HG02623 (cell line): ENCODE measurements around the gene SPTSSA.
"Not testable (repeated sequence)": the region's sequence is repeated elsewhere in the genome, so short reads cannot be mapped to it uniquely, and the experiment has no call there.

Experiments
- ATAC-seq: cut with Tn5 transposase; IDR thresholded peaks from one replicate; pipeline ENCODE4 v1.9.1; 2021; ENCODE audit warnings: moderate library complexity; ENCODE audit not compliant: unreplicated experiment

Gene SPTSSA, protein sequence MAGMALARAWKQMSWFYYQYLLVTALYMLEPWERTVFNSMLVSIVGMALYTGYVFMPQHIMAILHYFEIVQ

GRCh38 chr14:34462132-34462893 lies at the start of gene SPTSSA:
SPTSSA (minus strand) TSS chr14:34462240; CDS start chr14:34462207, 33 bp downstream.
- peak; percentile 89 for ATAC-seq

- no peak for ATAC-seq
These were observed 45.8 kb upstream of the SPTSSA start for GRCh38 chr14:34507884-34508283.

DNA sequence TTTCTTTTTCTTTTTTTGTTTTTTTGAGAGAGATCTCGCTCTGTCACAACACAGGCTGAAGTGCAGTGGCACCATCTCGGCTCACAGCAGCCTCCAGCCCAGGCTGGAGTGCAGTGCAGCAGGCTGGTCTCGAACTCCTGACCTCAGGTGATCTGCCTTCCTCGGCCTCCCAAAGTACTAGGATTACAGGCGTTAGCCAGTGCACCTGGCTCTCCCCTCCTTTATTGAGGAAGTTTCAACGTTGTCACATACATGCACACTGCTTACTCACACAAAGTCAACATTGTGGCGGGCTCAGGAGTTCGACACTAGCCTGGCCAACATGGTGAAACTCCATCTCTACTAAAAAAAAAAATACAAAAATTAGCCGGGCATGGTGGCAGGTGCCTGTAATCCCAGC lies 45.4 kb upstream of the SPTSSA start:
- no peak for ATAC-seq

- not testable (repeated sequence) for ATAC-seq
These were observed 43.1 kb upstream of the SPTSSA start for GRCh38 chr14:34505124-34505491.

DNA sequence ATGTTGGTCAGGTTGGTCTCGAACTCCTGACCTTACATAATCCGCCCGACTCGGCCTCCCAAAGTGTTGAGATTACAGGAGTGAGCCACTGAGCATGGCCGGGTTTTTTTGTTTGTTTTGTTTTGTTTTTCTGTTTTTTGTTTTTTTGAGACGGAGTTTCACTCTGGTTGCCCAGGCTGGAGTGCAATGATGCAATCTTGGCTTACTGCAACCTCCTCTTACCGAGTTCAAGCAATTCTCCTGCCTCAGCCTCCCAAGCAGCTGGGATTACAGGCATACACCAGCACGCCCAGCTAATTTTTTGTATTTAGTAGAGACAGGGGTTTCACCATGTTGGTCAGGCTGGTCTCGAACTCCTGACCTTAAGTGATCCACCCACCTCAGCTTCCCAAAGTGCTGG lies 42.0 kb upstream of the SPTSSA start:
- not testable (repeated sequence) for ATAC-seq

DNA sequence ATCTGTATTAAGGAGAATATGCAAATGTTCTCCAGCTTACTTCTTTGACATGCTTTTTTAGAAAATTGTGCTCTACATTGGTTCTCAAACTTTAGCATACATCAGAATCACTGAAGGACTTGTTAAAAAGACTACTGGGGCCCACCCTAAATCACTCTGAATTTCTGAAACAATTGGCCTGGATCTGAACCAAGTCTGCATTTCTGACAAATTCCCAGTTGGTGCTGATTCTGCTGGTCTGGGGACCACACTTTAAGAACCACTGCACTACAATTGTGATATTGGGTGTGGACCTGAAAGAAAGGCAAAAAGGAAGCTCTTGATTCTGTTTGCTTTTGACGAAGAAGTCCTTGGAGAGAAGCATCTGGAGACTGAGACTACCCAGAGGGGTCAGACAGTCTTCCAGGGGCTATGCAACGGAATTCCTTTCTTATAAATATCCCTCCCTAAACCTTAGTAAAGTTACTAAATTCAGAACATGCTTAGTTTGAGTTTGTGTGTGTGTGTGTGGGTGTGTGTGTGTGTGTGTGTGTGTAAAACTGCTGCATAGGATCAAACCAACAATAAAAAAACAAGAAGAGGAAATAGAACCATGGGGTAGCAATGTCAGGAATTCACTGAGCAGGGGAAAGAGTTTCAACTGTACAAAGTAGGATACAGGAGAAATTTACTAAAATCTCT lies 40.6 kb upstream of the SPTSSA start:
- no peak for ATAC-seq

GRCh38 chr14:34502001-34502400 lies 40.0 kb upstream of the SPTSSA start:
- ATAC-seq, result no peak

DNA sequence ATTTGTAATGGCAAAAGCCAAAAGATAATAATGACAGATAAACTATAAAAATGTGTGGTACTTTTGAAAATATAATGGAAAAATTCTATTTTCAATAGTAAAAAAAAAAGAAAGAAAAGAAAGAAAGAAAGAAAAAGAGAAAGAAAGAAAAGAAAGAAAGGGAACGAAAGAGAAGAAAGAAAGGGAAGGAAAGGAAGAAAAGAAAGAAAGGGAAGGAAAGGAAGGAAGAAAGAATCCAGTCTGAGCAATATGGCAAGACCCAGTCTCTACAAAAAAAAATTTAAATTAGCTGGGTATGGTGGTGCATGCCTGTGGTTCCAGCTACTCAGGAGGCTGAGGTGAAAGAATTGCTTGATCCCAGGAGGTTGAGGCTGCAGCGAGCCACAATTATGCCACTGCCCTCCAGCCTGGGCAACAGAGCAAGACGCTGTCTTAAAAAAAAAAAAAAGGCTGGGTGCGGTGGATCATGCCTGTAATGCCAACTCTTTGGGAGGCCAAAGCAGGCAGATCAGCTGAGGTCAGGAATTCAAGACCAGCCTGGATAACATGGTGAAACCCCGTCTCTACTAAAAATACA lies 39.1 kb upstream of the SPTSSA start:
- ATAC-seq, result no peak

DNA sequence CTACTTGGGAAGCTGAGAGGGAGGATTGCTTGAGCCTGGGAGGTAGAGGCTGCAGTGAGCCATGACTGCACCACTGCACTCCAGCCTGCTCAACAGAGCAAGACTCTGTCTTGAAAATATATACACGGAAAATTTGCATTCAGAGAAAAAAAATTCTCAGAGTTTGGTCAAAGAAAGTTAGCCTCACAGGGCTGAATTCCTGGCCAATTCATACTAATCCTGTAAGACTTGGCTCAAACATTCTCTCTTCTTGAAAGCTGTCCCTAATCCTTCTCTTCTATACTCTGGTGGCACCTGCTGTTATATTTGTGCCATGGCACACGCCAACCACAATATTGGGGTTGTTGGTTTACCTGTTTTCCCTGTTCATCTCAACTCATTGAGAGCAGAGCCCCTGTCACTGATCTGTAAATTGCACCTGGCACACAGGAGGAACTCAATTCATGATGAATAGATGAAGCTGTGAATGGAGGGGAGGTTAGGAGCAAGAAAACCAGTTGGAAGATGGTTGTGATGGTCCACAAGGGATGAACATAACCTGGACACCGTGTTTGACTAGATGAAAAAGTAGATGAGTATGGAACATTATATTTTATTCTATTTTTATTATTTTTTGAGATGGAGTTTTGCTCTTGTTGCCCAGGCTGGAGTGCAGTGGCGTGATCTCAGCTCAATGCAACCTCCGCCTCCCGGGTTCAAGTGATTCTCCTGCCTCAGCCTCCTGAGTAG lies 36.8 kb upstream of the SPTSSA start:
- no peak for ATAC-seq

GRCh38 chr14:34496679-34497513 lies 34.9 kb upstream of the SPTSSA start:
- ATAC-seq, result no peak

DNA sequence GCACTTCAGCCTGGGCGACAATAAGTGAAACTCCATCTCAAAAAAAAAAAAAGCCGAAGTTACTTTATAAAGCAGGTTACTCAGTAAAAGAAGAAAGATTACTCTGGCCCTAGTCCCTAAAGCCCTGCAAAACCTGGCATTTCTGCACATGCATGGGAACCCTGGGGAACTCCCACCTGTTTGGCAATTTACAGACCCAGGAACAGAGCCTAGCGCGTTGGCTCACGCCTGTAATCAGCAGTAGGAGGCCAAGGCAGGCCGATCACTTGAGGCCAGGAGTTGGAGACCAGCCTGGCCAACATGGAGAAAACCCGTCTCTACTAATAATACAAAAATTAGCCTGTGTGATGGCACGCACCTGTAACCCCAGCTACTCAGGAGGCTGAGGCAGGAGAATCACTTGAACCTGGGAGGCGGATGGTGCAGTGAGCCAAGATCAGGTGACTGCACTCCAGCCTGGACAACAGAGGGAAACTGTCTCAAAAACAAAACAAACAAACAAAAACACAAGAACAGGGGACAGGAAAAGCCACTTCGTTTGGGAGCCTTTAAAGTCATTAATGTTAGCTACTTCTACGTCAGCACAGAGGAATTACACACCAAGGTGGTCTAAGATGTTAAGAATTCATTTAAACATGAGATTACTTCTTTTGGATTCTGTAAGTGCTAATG lies 34.1 kb upstream of the SPTSSA start:
- no peak for ATAC-seq

DNA sequence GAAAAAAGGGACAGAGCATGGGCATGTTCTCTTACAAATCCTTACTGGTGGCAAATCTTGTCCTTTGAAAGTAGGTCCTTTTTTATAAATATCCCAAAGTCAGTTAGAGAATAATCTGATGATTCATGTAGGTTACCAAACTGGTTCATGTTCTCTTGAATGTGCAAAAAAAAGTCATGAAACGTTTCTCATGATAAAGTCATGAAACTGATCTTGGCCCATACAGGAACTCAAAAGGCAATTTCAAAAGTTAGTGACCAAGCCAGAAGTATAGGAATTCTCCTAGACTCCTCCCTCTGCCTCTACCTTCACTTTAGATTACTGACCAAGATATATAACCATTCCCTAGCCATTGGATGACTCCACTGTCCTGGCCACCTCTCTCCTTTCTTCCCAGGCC lies 27.3 kb upstream of the SPTSSA start:
- ATAC-seq, result no peak

- no peak for ATAC-seq
These were observed 26.5 kb upstream of the SPTSSA start for GRCh38 chr14:34488528-34488927.

DNA sequence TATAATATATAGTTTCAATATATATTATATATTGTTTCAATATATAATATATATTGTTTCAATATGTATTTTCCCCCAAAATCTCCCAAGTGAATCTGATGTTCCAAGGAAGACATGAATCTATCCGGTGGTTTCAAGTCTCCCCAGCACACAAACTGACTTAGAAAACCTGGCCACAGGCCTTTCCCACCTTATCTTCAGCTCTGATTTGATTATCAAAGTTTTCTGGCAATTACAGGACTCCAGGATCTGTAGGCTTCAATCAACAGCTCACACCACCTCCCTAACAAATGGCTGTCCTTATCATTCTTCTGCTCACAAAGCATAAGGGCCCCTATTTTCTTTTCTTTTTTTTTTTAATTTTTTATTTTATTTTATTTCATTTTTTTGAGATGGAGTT lies 22.7 kb upstream of the SPTSSA start:
- no peak for ATAC-seq

DNA sequence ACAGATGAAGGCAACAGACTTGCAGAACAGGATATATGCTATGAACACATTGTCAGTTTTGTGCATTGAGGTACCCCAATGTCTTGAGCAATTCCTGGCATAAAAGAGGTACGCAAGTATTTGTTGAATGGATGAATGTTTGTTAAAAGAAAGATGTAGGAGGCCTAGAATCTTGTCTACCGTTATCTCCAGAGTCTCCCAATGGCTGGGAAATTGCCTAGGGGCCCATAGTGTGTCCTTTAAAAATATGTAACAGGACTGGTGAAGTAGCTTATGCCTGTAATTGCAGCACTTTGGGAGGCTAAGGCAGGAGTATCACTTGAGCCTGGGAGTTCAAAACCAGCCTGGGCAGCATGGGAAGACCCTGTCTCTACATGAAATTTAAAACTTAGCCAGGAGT lies 20.4 kb upstream of the SPTSSA start:
- ATAC-seq, result no peak

DNA sequence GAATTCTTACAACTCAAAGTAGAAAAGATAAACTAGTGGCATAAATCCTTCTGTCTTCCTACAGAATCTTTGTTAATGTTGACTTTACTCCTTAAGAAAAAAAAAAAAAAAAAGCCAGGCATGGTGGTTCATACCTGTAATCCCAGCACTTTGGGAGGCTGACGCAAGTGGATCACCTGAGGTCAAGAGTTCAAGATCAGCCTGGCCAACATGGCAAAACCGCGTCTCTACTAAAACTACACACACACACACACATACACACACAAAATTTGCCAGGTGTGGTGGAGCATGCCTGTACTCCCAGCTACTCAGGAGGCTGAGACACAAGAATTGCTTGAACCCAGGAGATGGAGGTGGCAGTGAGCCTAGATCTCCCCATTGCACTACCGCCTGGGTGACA lies 17.7 kb upstream of the SPTSSA start:
- no peak for ATAC-seq

GRCh38 chr14:34478261-34478660 lies 16.2 kb upstream of the SPTSSA start:
- ATAC-seq, result no peak

GRCh38 chr14:34476036-34476435 lies 14.0 kb upstream of the SPTSSA start:
- not testable (repeated sequence) for ATAC-seq

DNA sequence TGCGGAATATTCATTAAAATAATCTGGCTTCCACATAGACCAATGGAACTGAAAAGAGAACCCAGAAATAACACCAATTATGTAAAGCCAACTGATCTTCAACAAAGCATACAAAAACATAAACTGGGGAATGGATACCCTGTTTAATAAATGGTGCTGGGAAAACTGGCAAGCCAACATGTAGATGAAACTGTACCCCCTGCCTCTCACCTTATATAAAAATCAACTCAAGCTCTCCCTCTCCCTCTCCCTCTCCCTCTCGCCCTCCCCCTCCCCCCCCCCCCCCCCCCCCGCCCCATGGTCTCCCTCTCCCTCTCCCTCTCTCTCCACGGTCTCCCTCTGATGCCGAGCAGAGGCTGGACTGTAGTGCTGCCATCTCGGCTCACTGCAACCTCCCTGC lies 13.1 kb upstream of the SPTSSA start:
- no peak for ATAC-seq

DNA sequence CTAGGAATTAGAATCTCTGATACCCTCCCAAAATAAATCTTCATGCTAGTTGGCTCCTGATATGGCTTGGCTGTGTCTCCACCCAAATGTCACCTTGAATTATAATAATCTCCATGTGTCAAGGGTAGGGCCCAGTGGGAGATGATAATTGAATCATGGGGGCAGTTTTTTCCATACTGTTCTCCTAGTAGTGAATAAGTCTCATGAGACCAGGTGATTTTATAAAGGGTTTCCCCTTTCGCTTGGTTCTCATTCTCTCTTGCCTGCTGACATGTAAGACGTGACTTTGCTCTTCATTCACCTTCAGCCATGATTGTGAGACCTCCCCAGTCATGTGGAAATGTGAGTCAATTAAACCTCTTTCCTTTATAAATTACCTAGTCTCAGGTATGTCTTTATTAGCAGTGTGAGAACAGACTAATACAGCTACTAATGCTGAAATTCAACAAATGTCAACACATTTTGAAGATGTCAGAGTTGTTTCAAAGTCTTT lies 12.2 kb upstream of the SPTSSA start:
- ATAC-seq, result no peak
